ENCODE measurements around the gene VPS50. TPM values are rescaled to one million over a fixed set of nuclear protein-coding genes. Genes with fewer than 3 reads are reported as not detected.
"Not testable (repeated sequence)": the region's sequence is repeated elsewhere in the genome, so short reads cannot be mapped to it uniquely, and the experiment has no call there.

VPS50 gene
- total RNA-seq, 4 donors from 2014 or later = 17.2 to 52.2 (median 34.3) TPM

DNA sequence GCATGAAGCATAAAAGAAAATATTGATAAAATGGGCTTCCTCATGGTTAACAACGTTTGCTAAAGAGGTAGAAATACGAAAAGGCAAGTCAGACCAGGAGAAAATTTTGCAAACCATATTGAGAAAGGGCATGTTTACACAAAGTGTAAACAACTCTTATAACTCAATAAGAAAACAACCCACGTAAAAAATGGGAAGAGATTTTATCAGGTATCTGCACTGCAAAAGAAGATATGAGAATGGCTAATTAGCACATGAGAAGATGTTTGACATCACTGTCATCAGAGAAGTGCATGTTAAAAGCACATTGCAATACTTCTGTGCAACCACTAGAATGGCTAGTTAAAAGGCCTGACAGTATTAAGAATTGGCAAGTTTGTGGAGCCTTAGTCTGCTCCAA, 99.5 kb downstream of the VPS50 start:
- no peaks in the 10 kb centered on the region for H3K4me1 ChIP-seq
- no peaks in the 10 kb centered on the region for H3K36me3 ChIP-seq
- no peak for ATAC-seq
- in situ Hi-C loops (cut with MboI; ENCODE audit: low sequenced_read_pairs in 4 of 4) = no loop called here
- no peak overlapping the region for H3K27ac ChIP-seq
- no peak for DNase-seq
- H3K9me3 ChIP-seq = no peaks in the 10 kb centered on the region
- H3K4me3 ChIP-seq = no peak overlapping the region
- H3K27me3 ChIP-seq = no peaks in the 10 kb centered on the region
- TF ChIP-seq, protein P1, sequence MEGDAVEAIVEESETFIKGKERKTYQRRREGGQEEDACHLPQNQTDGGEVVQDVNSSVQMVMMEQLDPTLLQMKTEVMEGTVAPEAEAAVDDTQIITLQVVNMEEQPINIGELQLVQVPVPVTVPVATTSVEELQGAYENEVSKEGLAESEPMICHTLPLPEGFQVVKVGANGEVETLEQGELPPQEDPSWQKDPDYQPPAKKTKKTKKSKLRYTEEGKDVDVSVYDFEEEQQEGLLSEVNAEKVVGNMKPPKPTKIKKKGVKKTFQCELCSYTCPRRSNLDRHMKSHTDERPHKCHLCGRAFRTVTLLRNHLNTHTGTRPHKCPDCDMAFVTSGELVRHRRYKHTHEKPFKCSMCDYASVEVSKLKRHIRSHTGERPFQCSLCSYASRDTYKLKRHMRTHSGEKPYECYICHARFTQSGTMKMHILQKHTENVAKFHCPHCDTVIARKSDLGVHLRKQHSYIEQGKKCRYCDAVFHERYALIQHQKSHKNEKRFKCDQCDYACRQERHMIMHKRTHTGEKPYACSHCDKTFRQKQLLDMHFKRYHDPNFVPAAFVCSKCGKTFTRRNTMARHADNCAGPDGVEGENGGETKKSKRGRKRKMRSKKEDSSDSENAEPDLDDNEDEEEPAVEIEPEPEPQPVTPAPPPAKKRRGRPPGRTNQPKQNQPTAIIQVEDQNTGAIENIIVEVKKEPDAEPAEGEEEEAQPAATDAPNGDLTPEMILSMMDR (IDR thresholded peaks at IDR 0.05 in 4 of 5, conservative IDR thresholded peaks at IDR 0.05 in 1 of 5) = no peak
- TF ChIP-seq POLR2A (IDR thresholded peaks at IDR 0.05) = no peak
- intact Hi-C loops (cut with DNase I; ENCODE audit: low total_unique reads) = no loop called here

DNA sequence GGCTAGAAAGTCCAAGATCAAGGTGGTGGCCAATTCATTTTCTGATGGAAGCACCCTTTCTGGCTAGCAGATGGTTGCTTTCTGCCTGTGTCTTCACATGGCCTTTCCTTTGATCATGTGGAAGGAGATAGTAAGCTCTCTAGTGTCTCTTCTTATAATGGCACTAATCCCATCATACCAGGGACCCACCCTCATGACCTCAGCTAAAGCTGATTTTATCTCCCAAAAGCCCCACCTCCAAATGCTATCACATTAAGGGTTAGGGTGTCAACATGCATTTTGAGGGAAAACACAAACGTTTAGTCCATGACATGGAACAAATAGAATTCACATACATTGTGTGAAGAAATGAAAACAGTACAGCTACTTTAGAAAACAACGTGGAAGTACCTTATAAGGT, 100.0 kb downstream of the VPS50 start:
- TF ChIP-seq POLR2A (IDR thresholded peaks at IDR 0.05) = no peak
- TF ChIP-seq, protein P1 (IDR thresholded peaks at IDR 0.05 in 4 of 5, conservative IDR thresholded peaks at IDR 0.05 in 1 of 5) = no peak
- Histone ChIP-seq H3K36me3 (no peaks in the 10 kb centered on the region), H3K4me1 (no peaks in the 10 kb centered on the region), H3K27ac (no peak overlapping the region), H3K4me3 (no peak overlapping the region), H3K27me3 (no peaks in the 10 kb centered on the region), H3K9me3 (no peaks in the 10 kb centered on the region)
- intact Hi-C loops (cut with DNase I; ENCODE audit: low total_unique reads) = no loop called here
- ATAC-seq (no peak), DNase-seq (no peak)
- in situ Hi-C loops (cut with MboI; ENCODE audit: low sequenced_read_pairs in 4 of 4) = no loop called here

DNA sequence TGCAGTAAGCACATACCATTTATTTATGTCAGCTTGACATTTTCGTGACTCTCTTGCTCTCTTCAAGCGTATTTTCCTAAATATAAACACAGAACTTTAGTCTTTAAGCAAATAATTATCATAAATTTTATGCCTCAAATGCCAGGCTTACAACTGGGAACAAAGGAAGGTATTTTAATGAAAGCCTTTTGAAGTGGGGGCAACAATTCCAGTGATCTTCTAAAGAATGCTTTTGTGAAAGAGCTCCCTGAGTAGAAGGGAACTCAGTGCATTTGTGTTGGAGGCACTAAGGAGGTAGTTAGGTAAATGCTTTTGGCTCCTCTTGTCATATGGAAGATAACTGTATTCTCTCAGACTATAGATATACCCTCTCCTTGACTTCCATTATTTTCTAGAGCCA, 104.9 kb downstream of the VPS50 start:
- DNase-seq (no peak), ATAC-seq (no peak)
- no peak for TF ChIP-seq POLR2A (IDR thresholded peaks at IDR 0.05)
- TF ChIP-seq, protein P1 (IDR thresholded peaks at IDR 0.05 in 4 of 5, conservative IDR thresholded peaks at IDR 0.05 in 1 of 5) = no peak
- H3K36me3 ChIP-seq = peaks cover 5 to 34% of the 10 kb centered on the region in 2 donors
- no peaks in the 10 kb centered on the region for H3K4me1 ChIP-seq
- intact Hi-C loops (cut with DNase I; ENCODE audit: low total_unique reads) = no loop called here
- H3K4me3 ChIP-seq = no peak overlapping the region
- no peaks in the 10 kb centered on the region for H3K27me3 ChIP-seq
- H3K9me3 ChIP-seq = no peaks in the 10 kb centered on the region
- in situ Hi-C loops (cut with MboI; ENCODE audit: low sequenced_read_pairs in 4 of 4) = no loop called here
- H3K27ac ChIP-seq = no peak overlapping the region

DNA sequence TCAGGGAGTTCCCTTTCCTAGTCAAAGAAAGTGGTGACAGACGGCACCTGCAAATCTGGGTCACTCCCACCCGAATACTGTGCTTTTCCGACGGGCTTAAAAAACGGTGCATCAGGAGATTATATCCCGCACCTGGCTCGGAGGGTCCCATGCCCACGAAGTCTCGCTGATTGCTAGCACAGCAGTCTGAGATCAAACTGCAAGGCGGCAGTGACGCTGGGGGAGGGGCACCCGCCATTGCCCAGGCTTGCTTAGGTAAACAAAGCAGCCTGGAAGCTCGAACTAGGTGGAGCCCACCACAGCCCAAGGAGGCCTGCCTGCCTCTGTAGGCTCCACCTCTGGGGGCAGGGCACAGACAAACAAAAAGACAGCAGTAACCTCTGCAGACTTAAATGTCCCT, 110.0 kb downstream of the VPS50 start:
- DNase-seq; intact Hi-C loops (cut with DNase I; ENCODE audit: low total_unique reads); H3K4me3 ChIP-seq; ATAC-seq; in situ Hi-C loops (cut with MboI; ENCODE audit: low sequenced_read_pairs in 4 of 4); H3K27me3 ChIP-seq; H3K4me1 ChIP-seq; H3K9me3 ChIP-seq; H3K27ac ChIP-seq: not testable (repeated sequence)
- H3K36me3 ChIP-seq = peaks cover 5 to 35% of the 10 kb centered on the region in 2 donors

DNA sequence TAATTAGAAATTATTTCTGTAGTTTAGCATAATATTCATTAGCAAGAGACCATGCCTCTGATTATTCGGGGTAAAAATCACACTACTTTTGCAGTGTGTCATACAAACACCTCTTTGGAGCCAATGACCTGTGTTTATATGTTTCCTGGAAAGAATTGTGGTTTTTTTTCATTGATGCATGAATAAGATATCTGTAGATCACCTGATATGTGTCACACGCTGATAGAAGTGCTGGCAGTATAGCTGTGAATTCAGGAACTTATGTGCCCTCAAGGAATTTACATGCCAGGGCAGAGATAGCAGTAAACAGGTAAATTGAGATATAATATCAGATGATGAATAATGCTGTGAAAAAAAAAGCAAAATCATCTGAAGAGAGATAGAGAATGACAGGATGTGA, 118.2 kb downstream of the VPS50 start:
- Histone ChIP-seq H3K9me3 (no peaks in the 10 kb centered on the region), H3K27ac (no peak overlapping the region), H3K4me1 (no peaks in the 10 kb centered on the region), H3K27me3 (no peaks in the 10 kb centered on the region), H3K36me3 (peaks cover 0 to 16% of the 10 kb centered on the region in 2 donors), H3K4me3 (no peak overlapping the region)
- intact Hi-C loops (cut with DNase I; ENCODE audit: low total_unique reads) (no loop called here), in situ Hi-C loops (cut with MboI; ENCODE audit: low sequenced_read_pairs in 4 of 4) (no loop called here)
- TF ChIP-seq POLR2A (IDR thresholded peaks at IDR 0.05) = no peak
- TF ChIP-seq, protein P1 (IDR thresholded peaks at IDR 0.05 in 4 of 5, conservative IDR thresholded peaks at IDR 0.05 in 1 of 5) = no peak
- ATAC-seq = no peak
- DNase-seq = no peak

Data from gastrocnemius medialis (tissue), 4 donors.